Measurements from ENCODE around the gene FAM234A.

The FAM234A gene

GRCh38 chr16:259814-260253 is 25.2 kb downstream of the FAM234A start:
- in situ Hi-C loops (cut with HindIII; ENCODE audit: low sequenced_read_pairs): no loop called here
- no peak overlapping the region for H3K4me3 ChIP-seq (ENCODE audit: low read depth, low read length)
- no peak for DNase-seq (ENCODE audit: low read depth)
- no peak for TF ChIP-seq CTCF (IDR thresholded peaks at IDR 0.05; ENCODE audit: low read depth, low read length, missing control alignments)

GRCh38 chr16:260326-260725 is 25.7 kb downstream of the FAM234A start:
- no peak for DNase-seq (ENCODE audit: low read depth)
- no peak for TF ChIP-seq CTCF (IDR thresholded peaks at IDR 0.05; ENCODE audit: low read depth, low read length, missing control alignments)
- no peak overlapping the region for H3K4me3 ChIP-seq (ENCODE audit: low read depth, low read length)
- in situ Hi-C loops (cut with HindIII; ENCODE audit: low sequenced_read_pairs): no loop called here

- no peak for DNase-seq (ENCODE audit: low read depth)
- H3K4me3 ChIP-seq (ENCODE audit: low read depth, low read length): no peak overlapping the region
- in situ Hi-C loops (cut with HindIII; ENCODE audit: low sequenced_read_pairs): no loop called here
- TF ChIP-seq CTCF (IDR thresholded peaks at IDR 0.05; ENCODE audit: low read depth, low read length, missing control alignments): no peak
These were observed 26.5 kb downstream of the FAM234A start for GRCh38 chr16:261031-261691.

- no peak for TF ChIP-seq CTCF (IDR thresholded peaks at IDR 0.05; ENCODE audit: low read depth, low read length, missing control alignments)
- no peak overlapping the region for H3K4me3 ChIP-seq (ENCODE audit: low read depth, low read length)
- no peak for DNase-seq (ENCODE audit: low read depth)
- in situ Hi-C loops (cut with HindIII; ENCODE audit: low sequenced_read_pairs): no loop called here
These were observed 27.6 kb downstream of the FAM234A start for GRCh38 chr16:262121-262745.

GRCh38 chr16:263182-263774 is 28.7 kb downstream of the FAM234A start:
- no peak overlapping the region for H3K4me3 ChIP-seq (ENCODE audit: low read depth, low read length)
- no peak for TF ChIP-seq CTCF (IDR thresholded peaks at IDR 0.05; ENCODE audit: low read depth, low read length, missing control alignments)
- no peak for DNase-seq (ENCODE audit: low read depth)
- in situ Hi-C loops (cut with HindIII; ENCODE audit: low sequenced_read_pairs): no loop called here

GRCh38 chr16:263944-264343 is 29.3 kb downstream of the FAM234A start:
- in situ Hi-C loops (cut with HindIII; ENCODE audit: low sequenced_read_pairs): no loop called here
- DNase-seq (ENCODE audit: low read depth): no peak
- no peak for TF ChIP-seq CTCF (IDR thresholded peaks at IDR 0.05; ENCODE audit: low read depth, low read length, missing control alignments)

More at GRCh38 chr16:263944-264343, 29.3 kb downstream of the FAM234A start:
- H3K4me3 ChIP-seq (ENCODE audit: low read depth, low read length): no peak overlapping the region
